A549 (cell line): Measurements from ENCODE around the gene PTGES. TPM values are rescaled to one million over a fixed set of nuclear protein-coding genes. Genes with fewer than 3 reads are reported as not detected.

Experiments
- ATAC-seq, 2 experiments: fragments of 200-7000 bp in 1 of 2; fragments of >200 bp in 1 of 2; cut with Nextera tagmentation in 1 of 2; cut with Tn5 transposase in 1 of 2; 3 replicates each; pipeline versions ENCODE4 v1.8.0 to v1.9.1; 2018 to 2020; ENCODE audit warnings: mild to moderate bottlenecking in 1 of 2, moderate library complexity in 1 of 2
- CTCF ChIA-PET: fragments of 300-600 bp; sonication (Branson Sonifier 250); formaldehyde crosslinking; extraction: SDS; loops from one replicate; lab custom pipeline; 2021; ENCODE audit warnings: antibody characterized with exemption, inconsistent platforms; lab: Yijun Ruan, JAX
- POLR2A ChIA-PET: fragments of 350-600 bp; formaldehyde crosslinking; extraction: SDS; loops from one replicate; lab custom pipeline; 2021; ENCODE audit warnings: antibody characterized with exemption, inconsistent platforms; lab: Yijun Ruan, JAX
- DNase-seq, 2 experiments: peaks; one replicate each; pipeline versions ENCODE4 v3.0.0 to v3.0.0-alpha.2; 2011 to 2016; ENCODE audit warnings: low read depth in 1 of 2, low spot score in 1 of 2
- FAIRE-seq: peaks from 2 replicates; lab custom pipeline; 2011; peaks lifted over from hg19 to GRCh38; lab: Jason Lieb, UNC
- H3K27ac ChIP-seq, 2 experiments: fragments of >200 bp; sonication (Bioruptor Twin); formaldehyde crosslinking; 3 replicates each; pipeline ENCODE4 v1.5.1; 2016 to 2017
- H3K4me1 ChIP-seq: fragments of >200 bp; sonication (Bioruptor Twin); formaldehyde crosslinking; 3 replicates; pipeline ENCODE4 v1.6.1; 2016
- H3K4me2 ChIP-seq: fragments of >200 bp; sonication (Bioruptor Twin); formaldehyde crosslinking; 3 replicates; pipeline ENCODE4 v1.6.1; 2016
- H3K4me3 ChIP-seq: fragments of >200 bp; sonication (Bioruptor Twin); formaldehyde crosslinking; 3 replicates; pipeline ENCODE4 v1.5.1; 2016
- H3K9me3 ChIP-seq: fragments of >200 bp; sonication (Bioruptor Twin); formaldehyde crosslinking; 3 replicates; pipeline ENCODE4 v1.6.1; 2016
- CBX2 ChIP-seq: fragments of 200-600 bp; sonication (generic); IDR thresholded peaks from 2 replicates; pipeline ENCODE4 v1.6.1; 2016; ENCODE audit warnings: low read depth, mild to moderate bottlenecking, borderline replicate concordance
- GATA3 ChIP-seq: IDR thresholded peaks from 2 replicates; pipeline ENCODE4 v1.6.1; 2012; ENCODE audit warnings: borderline replicate concordance
- HEYL ChIP-seq: fragments of 250-450 bp; sonication (Bioruptor Pico); IDR thresholded peaks from 2 replicates; pipeline ENCODE4 v1.8.0; 2021; ENCODE audit warnings: mild to moderate bottlenecking, moderate library complexity
- KDM1A ChIP-seq: fragments of 200-600 bp; sonication (generic); IDR thresholded peaks from 2 replicates; pipeline ENCODE4 v1.6.1; 2016; ENCODE audit warnings: low read depth, mild to moderate bottlenecking
- NFE2L2 ChIP-seq: fragments of 150-350 bp; conservative IDR thresholded peaks from 2 replicates; pipeline ENCODE4 v1.6.1; 2014; ENCODE audit warnings: low read length
- NR3C1 ChIP-seq: fragments of >200 bp; sonication (Bioruptor Twin); formaldehyde crosslinking; IDR thresholded peaks from 3 replicates; pipeline ENCODE4 v1.6.1; 2017
- PHF8 ChIP-seq: fragments of 200-600 bp; sonication (generic); IDR thresholded peaks from 2 replicates; pipeline ENCODE4 v1.6.1; 2016; ENCODE audit warnings: low read depth, mild to moderate bottlenecking, antibody characterized with exemption, moderate library complexity, borderline replicate concordance
- RARB ChIP-seq: fragments of 250-450 bp; sonication (Bioruptor Pico); IDR thresholded peaks from 2 replicates; pipeline ENCODE4 v1.8.0; 2021; ENCODE audit warnings: mild to moderate bottlenecking, moderate library complexity
- RCOR1 ChIP-seq: fragments of 150-350 bp; IDR thresholded peaks from 2 replicates; pipeline ENCODE4 v1.6.1; 2014; ENCODE audit warnings: antibody characterized with exemption, low read length, low read depth
- ZFP36 ChIP-seq: fragments of 450-650 bp; IDR thresholded peaks from 2 replicates; pipeline ENCODE4 v1.6.1; 2014; ENCODE audit warnings: borderline replicate concordance; ENCODE audit not compliant: partially characterized antibody
- WGBS: methylation state at CpG from one replicate; pipeline ENCODE4 v1.1.6; 2017; ENCODE audit errors: missing lambda C conversion rate; 5-methylcytosine and 5-hydroxymethylcytosine counted together
- polyA plus RNA-seq, 4 experiments: library from polyadenylated mRNA; depleted of rRNA in 3 of 4; stranded (reverse); fragments of >200 nt; fragmentation: RNase III in 1 of 4; extraction: RNeasy Plus Mini Kit Qiagen cat#74134 plus additional on column Dnase treatment in 1 of 4; gene quantifications; 2 replicates in 3 of 4; 3 replicates in 1 of 4; pipeline ENCODE4 v1.2.3, GENCODE V29; 2011 to 2017
- TF ChIP-seq, protein P1 (sequence below): fragments of >200 bp; sonication (Bioruptor Twin); formaldehyde crosslinking; IDR thresholded peaks from 2 replicates; pipeline ENCODE4 v1.6.1; 2016
- TF ChIP-seq, protein P2 (sequence below): fragments of 200-600 bp; sonication (generic); IDR thresholded peaks from 2 replicates; pipeline ENCODE4 v1.6.1; 2016; ENCODE audit warnings: antibody characterized with exemption, mild to moderate bottlenecking, moderate library complexity
- TF ChIP-seq, protein P3 (sequence below): fragments of 150-350 bp; IDR thresholded peaks from 2 replicates; pipeline ENCODE4 v1.6.1; 2014; ENCODE audit warnings: low read depth, mild to moderate bottlenecking, low read length

PTGES gene
- polyA plus RNA-seq, 2 of the 4 experiments (the other 2 are of a cell fraction): 19.1 to 58.8 TPM

DNA sequence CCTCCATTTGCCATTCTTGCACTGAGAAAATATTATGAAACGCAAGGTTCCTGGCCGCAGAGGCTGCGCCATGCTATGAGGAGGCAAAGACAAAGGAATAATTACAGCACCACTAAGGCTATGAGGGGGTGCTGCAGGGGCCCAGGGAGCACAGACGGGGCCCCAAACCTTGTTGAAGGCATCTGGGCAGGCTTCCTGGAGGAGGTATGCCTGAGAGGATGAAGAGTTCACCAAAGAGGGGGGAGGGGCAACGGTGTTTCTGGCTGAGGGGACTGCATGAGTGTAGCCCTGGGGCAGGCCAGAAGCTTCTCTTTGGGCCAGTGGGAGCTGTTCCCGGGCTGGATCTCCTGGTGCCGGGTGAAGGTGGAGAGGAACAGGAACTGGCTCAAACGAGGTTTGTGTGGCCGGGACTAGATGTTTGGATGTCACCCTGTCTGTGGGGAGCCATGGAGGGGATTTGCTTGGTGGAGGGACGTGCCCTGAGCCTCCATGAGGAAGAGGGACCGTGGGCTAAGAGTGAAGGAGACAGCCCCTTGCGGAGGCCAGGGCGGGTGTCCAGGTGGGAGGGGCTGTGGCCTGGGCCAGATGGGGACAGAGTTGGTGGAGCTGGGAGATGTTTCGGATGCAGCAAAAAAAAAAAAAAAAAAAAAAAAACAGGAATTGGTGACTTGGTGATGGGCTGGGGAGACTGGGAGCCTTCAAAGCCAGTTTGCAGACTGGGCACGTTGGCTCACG, 28.2 kb downstream of the PTGES start:
- POLR2A ChIA-PET: no interaction called here

DNA sequence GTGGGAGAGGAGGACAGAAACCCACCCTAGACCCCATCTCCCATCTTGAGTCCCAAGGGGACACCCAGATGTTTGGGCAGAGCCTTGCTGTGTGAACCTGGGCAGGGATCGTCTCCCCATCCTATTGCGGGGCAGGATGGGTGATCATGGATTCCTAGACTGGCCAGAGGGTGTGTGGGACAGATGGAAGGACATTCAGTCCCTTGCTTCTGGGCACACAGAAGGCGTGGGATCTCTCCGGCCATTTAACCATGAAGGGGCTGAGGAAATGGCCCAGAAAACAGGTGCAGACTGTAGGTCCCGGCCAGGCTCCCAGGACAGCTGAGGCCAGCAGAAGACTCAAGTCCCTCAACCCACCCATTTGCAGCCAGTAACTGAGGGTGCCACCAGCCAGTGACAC, 29.9 kb downstream of the PTGES start:
- ATAC-seq (no peak), FAIRE-seq (no peak), DNase-seq (no peak)
- no peak overlapping the region for H3K4me3 ChIP-seq
- WGBS: 92% methylated on average over 5 of the region's 5 CpGs
- no peak overlapping the region for H3K4me2 ChIP-seq
- TF ChIP-seq HEYL (CRISPR knock-in tag) (no peak), KDM1A (no peak), CBX2 (no peak), ZFP36 (no peak), GATA3 (no peak), RARB (CRISPR knock-in tag) (no peak), RCOR1 (no peak), NR3C1 (no peak), NFE2L2 (no peak), PHF8 (no peak)
- TF ChIP-seq, protein P1, sequence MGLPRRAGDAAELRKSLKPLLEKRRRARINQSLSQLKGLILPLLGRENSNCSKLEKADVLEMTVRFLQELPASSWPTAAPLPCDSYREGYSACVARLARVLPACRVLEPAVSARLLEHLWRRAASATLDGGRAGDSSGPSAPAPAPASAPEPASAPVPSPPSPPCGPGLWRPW: no peak
- TF ChIP-seq, protein P2, sequence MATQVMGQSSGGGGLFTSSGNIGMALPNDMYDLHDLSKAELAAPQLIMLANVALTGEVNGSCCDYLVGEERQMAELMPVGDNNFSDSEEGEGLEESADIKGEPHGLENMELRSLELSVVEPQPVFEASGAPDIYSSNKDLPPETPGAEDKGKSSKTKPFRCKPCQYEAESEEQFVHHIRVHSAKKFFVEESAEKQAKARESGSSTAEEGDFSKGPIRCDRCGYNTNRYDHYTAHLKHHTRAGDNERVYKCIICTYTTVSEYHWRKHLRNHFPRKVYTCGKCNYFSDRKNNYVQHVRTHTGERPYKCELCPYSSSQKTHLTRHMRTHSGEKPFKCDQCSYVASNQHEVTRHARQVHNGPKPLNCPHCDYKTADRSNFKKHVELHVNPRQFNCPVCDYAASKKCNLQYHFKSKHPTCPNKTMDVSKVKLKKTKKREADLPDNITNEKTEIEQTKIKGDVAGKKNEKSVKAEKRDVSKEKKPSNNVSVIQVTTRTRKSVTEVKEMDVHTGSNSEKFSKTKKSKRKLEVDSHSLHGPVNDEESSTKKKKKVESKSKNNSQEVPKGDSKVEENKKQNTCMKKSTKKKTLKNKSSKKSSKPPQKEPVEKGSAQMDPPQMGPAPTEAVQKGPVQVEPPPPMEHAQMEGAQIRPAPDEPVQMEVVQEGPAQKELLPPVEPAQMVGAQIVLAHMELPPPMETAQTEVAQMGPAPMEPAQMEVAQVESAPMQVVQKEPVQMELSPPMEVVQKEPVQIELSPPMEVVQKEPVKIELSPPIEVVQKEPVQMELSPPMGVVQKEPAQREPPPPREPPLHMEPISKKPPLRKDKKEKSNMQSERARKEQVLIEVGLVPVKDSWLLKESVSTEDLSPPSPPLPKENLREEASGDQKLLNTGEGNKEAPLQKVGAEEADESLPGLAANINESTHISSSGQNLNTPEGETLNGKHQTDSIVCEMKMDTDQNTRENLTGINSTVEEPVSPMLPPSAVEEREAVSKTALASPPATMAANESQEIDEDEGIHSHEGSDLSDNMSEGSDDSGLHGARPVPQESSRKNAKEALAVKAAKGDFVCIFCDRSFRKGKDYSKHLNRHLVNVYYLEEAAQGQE: no peak
- TF ChIP-seq, protein P3, sequence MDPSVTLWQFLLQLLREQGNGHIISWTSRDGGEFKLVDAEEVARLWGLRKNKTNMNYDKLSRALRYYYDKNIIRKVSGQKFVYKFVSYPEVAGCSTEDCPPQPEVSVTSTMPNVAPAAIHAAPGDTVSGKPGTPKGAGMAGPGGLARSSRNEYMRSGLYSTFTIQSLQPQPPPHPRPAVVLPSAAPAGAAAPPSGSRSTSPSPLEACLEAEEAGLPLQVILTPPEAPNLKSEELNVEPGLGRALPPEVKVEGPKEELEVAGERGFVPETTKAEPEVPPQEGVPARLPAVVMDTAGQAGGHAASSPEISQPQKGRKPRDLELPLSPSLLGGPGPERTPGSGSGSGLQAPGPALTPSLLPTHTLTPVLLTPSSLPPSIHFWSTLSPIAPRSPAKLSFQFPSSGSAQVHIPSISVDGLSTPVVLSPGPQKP: no peak
- POLR2A ChIA-PET: no interaction called here
- no peaks in the 10 kb centered on the region for H3K9me3 ChIP-seq
- no peak overlapping the region for H3K27ac ChIP-seq
- no peaks in the 10 kb centered on the region for H3K4me1 ChIP-seq
- CTCF ChIA-PET: interaction anchor here (1.4 to 30.2 kb wide), 7 partner anchors 17 to 592 kb away, joined by 4 to 1179 read pairs (median 16); partner anchors contain the start of genes ASB6 and PTGES

More for the DNA sequence above, 28.2 kb downstream of the PTGES start:
- Histone ChIP-seq H3K4me2 (no peak overlapping the region), H3K4me3 (no peak overlapping the region), H3K4me1 (no peaks in the 10 kb centered on the region), H3K27ac (no peak overlapping the region), H3K9me3 (no peaks in the 10 kb centered on the region)
- TF ChIP-seq, protein P2: no peak
- peak; percentile 37 for TF ChIP-seq ZFP36
- DNase-seq: no peak
- FAIRE-seq: no peak
- 80% methylated on average over 16 of the region's 16 CpGs for WGBS
- CTCF ChIA-PET: interaction anchor here (0.5 to 30.2 kb wide), 13 partner anchors 12 to 603 kb away, joined by 3 to 1179 read pairs (median 36); partner anchors contain the start of genes ASB6 and PTGES
- ATAC-seq: no peak
